ENCODE results near the gene TBX6.
"Not testable (repeated sequence)": the region's sequence is repeated elsewhere in the genome, so short reads cannot be mapped to it uniquely, and the experiment has no call there.

The TBX6 gene, protein sequence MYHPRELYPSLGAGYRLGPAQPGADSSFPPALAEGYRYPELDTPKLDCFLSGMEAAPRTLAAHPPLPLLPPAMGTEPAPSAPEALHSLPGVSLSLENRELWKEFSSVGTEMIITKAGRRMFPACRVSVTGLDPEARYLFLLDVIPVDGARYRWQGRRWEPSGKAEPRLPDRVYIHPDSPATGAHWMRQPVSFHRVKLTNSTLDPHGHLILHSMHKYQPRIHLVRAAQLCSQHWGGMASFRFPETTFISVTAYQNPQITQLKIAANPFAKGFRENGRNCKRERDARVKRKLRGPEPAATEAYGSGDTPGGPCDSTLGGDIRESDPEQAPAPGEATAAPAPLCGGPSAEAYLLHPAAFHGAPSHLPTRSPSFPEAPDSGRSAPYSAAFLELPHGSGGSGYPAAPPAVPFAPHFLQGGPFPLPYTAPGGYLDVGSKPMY

DNA sequence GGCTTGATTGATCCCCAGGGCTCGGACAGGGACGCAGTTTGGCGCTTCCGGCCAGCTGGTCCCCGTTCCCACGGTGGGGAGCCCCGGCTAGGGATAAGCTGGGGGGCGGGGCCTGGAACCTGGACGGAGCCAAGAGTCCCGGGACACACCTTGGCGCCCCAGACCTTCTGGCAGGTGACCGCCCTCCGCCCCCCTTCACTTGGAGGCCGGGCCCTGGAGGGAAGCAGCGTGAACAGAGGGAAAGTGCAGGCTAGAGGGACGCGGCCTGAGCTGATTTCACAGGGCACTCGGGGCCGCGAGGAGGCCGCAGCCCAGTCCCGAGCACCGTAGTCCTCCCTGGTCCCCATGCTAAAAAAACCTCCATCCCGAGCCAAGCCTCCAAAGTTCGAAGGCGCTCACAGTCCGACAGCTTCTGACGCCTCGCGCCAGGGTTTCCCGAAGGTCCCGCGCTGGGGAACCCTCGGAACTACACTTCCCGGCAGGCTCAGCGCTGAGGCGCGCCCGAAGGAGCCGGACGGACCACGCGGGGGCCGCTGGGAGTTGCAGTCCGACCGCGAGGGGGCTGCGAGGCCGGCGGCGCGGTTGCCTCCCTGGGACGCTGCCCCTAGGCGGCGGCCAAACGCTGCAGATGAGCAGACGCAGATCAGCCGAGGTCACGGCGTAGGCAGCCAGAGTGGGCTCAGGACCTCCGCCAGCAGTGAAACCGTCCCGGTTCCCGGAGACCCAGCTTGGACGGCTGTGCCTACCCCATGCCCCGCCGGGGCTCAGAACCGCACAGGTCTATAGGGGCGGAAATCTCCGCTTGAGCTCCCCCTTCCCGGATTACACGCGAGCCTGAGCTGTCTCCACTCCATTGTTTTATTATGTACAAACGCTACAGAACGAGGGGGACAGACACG is at the start of gene TBX6:
Gene TBX6 (minus strand): TSS at position 451 of the 899 bp plus-strand sequence. CDS start 731 bp downstream, outside the sequence.
- peak within 1 kb of the TSS; percentile 84 for H3K27ac ChIP-seq (ENCODE audit: low read depth, low read length)

GRCh38 chr16:30139583-30140481 is 48.1 kb upstream of the TBX6 start:
- Histone ChIP-seq H3K4me3 (ENCODE audit: low read depth in 1 of 5, low read length in 5 of 5) (no peak overlapping the region), H3K4me1 (ENCODE audit: control insufficient read depth in 5 of 5, insufficient read depth in 5 of 5, low read length in 5 of 5) (peaks cover 0 to 6% (median 0%) of the 10 kb centered on the region in 5 donors), H3K9ac (ENCODE audit: low read length in 5 of 5) (no peak overlapping the region), H3K9me3 (ENCODE audit: control insufficient read depth in 5 of 5, low read length in 5 of 5) (no peaks in the 10 kb centered on the region), H3K27ac (ENCODE audit: low read depth, low read length) (no peak overlapping the region), H3K36me3 (ENCODE audit: control insufficient read depth in 5 of 5, insufficient read depth in 5 of 5, low read length in 5 of 5) (no peaks in the 10 kb centered on the region), H3K27me3 (ENCODE audit: control insufficient read depth in 5 of 5, insufficient read depth in 4 of 5, low read length in 5 of 5) (no peaks in the 10 kb centered on the region)

More for the DNA sequence above, at the start of gene TBX6:
- Histone ChIP-seq H3K9me3 (ENCODE audit: control insufficient read depth in 5 of 5, low read length in 5 of 5) (peaks cover 0 to 2% (median under 1%) of the 10 kb centered on the region in 5 donors), H3K4me3 (ENCODE audit: low read depth in 1 of 5, low read length in 5 of 5) (peak within 1 kb of the TSS; percentile 68 to 75 (median 72)), H3K36me3 (ENCODE audit: control insufficient read depth in 5 of 5, insufficient read depth in 5 of 5, low read length in 5 of 5) (peaks cover 3 to 16% (median 14%) of the 10 kb centered on the region in 5 donors), H3K9ac (ENCODE audit: low read length in 5 of 5) (peak within 1 kb of the TSS in 4 of 5 donors; percentile 62 to 77 (median 74)), H3K27me3 (ENCODE audit: control insufficient read depth in 5 of 5, insufficient read depth in 4 of 5, low read length in 5 of 5) (no peaks in the 10 kb centered on the region), H3K4me1 (ENCODE audit: control insufficient read depth in 5 of 5, insufficient read depth in 5 of 5, low read length in 5 of 5) (peaks cover 6 to 57% (median 49%) of the 10 kb centered on the region in 5 donors)

DNA sequence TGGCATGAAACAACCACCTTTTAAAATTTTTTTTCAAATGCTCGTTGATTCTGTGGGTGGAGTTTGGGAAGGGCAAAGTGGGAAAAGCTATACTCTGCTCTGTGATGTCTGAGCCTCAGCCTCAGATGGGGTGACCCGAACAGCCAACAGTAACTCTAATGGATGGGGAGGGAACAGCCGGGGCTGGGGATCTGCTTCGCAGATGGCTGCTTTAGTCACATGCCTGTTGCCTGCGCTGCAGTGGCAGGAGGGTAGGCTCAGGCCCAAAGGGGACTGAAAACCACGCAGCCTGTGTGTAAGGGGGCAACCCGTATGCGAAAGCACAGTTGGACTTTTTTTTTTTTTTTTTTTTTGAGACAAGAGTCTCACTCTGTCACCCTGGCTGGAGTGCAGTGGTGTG is 46.2 kb upstream of the TBX6 start:
- Histone ChIP-seq H3K36me3 (ENCODE audit: control insufficient read depth in 5 of 5, insufficient read depth in 5 of 5, low read length in 5 of 5) (no peaks in the 10 kb centered on the region), H3K27ac (ENCODE audit: low read depth, low read length) (no peak overlapping the region), H3K9me3 (ENCODE audit: control insufficient read depth in 5 of 5, low read length in 5 of 5) (no peaks in the 10 kb centered on the region), H3K4me3 (ENCODE audit: low read depth in 1 of 5, low read length in 5 of 5) (no peak overlapping the region), H3K27me3 (ENCODE audit: control insufficient read depth in 5 of 5, insufficient read depth in 4 of 5, low read length in 5 of 5) (no peaks in the 10 kb centered on the region), H3K4me1 (ENCODE audit: control insufficient read depth in 5 of 5, insufficient read depth in 5 of 5, low read length in 5 of 5) (peaks cover 0 to 6% (median 0%) of the 10 kb centered on the region in 5 donors), H3K9ac (ENCODE audit: low read length in 5 of 5) (no peak overlapping the region)

DNA sequence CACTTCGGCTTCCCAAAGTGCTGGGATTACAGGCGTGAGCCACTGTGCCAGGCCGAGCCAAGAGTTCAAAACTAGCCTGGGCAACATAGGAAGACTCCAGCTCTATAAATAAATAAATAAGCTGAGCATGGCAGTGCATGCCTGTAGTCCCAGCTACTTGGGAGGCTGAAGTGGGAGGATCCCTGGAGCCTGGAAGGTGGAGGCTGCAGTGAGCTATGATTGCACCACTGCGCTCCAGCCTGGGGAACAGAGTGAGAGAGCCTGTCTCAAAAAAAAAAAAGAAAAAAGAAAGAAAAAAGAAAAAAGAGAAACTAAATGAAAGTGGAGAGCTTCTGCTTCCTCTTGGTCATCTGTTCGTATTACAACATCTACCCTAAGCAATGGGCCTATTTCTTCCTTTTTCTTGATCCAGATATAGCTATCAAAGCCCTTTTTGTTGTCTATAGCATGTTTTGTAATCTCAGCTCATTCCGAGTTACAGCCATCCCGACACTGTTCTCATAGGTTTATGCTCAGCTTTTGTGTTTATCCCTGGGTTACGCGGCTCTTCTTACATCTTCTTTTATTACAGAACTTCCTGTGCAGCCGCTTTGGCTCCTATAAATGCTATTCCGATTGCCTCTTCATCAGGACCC is 45.4 kb upstream of the TBX6 start:
- Histone ChIP-seq H3K4me3 (ENCODE audit: low read depth in 1 of 5, low read length in 5 of 5) (no peak overlapping the region), H3K27me3 (ENCODE audit: control insufficient read depth in 5 of 5, insufficient read depth in 4 of 5, low read length in 5 of 5) (no peaks in the 10 kb centered on the region), H3K4me1 (ENCODE audit: control insufficient read depth in 5 of 5, insufficient read depth in 5 of 5, low read length in 5 of 5) (peaks cover 0 to 6% (median 0%) of the 10 kb centered on the region in 5 donors), H3K9me3 (ENCODE audit: control insufficient read depth in 5 of 5, low read length in 5 of 5) (no peaks in the 10 kb centered on the region), H3K27ac (ENCODE audit: low read depth, low read length) (no peak overlapping the region), H3K36me3 (ENCODE audit: control insufficient read depth in 5 of 5, insufficient read depth in 5 of 5, low read length in 5 of 5) (no peaks in the 10 kb centered on the region), H3K9ac (ENCODE audit: low read length in 5 of 5) (no peak overlapping the region)

DNA sequence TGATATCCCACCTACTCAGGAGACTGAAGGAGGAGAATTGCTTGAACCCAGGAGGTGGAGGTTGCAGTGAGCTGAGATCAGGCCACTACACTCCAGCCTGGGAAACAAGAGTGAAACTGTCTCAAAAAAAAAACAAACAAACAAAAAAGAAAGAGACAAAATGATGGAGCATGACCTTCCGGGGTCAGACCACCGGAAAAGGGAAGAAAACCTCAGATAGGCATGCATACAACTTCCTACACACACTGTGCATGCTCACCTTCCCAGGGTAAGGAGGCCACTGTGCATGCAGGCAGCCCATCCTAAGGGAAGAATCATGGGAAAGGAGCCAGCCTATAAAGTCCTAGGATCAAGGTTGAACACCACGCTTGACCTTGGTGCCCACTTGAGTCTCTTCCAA is 40.9 kb upstream of the TBX6 start:
- H3K4me3 ChIP-seq (ENCODE audit: low read depth in 1 of 5, low read length in 5 of 5), result no peak overlapping the region
- no peak overlapping the region for H3K27ac ChIP-seq (ENCODE audit: low read depth, low read length)
- no peak overlapping the region for H3K9ac ChIP-seq (ENCODE audit: low read length in 5 of 5)
- no peaks in the 10 kb centered on the region for H3K36me3 ChIP-seq (ENCODE audit: control insufficient read depth in 5 of 5, insufficient read depth in 5 of 5, low read length in 5 of 5)
- no peaks in the 10 kb centered on the region for H3K27me3 ChIP-seq (ENCODE audit: control insufficient read depth in 5 of 5, insufficient read depth in 4 of 5, low read length in 5 of 5)
- H3K4me1 ChIP-seq (ENCODE audit: control insufficient read depth in 5 of 5, insufficient read depth in 5 of 5, low read length in 5 of 5), result no peaks in the 10 kb centered on the region
- no peaks in the 10 kb centered on the region for H3K9me3 ChIP-seq (ENCODE audit: control insufficient read depth in 5 of 5, low read length in 5 of 5)

DNA sequence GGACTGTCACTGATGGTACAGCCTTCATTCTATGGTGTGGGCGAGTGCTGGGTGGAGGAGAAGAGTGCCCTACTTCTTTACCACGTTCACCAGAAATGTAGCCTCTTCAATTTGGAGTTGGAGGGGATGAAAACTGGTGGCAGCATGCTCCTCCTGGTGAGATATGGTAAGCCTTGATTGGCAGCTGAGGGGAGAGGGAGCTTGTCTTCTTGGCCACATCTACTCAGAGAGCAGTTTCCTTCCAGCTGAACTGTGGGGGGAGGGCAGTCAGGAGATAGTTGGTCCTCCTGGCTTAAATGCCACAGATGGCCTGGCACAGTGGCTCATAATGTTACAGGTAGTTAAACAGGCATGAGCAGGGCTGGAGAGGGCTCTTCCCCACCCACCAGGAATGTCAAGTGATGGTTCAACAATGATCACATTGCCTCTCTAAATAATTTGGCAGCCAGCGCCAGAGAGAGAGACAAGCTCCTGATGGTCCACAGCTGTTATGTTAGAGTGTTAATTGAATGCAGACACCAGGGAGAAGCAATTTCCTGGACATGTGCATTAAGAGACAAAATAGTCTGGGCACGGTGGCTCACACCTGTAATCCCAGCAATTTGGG is 40.2 kb upstream of the TBX6 start:
- Histone ChIP-seq H3K9ac (ENCODE audit: low read length in 5 of 5) (no peak overlapping the region), H3K27me3 (ENCODE audit: control insufficient read depth in 5 of 5, insufficient read depth in 4 of 5, low read length in 5 of 5) (no peaks in the 10 kb centered on the region)

DNA sequence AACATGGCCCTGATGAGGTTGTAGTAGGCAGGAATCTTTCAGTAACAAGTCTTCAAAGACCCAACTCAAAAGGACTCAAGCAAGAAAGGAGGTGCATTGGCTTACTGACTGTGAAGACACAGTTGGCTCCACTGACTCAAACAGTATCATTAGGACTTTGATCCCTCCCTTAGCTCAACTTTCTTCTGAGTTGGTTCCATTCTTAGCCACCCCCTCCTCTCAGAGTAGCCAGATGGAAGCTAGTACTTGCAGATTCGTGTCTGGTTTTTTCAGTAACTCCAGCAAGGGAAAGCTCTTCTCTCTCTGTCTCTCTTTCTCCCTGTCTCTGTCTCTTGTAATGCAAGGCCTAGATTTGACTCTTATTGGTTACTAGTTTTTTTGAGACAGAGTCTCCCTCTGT is 36.3 kb upstream of the TBX6 start:
- H3K27ac ChIP-seq (ENCODE audit: low read depth, low read length), result no peak overlapping the region
- no peaks in the 10 kb centered on the region for H3K36me3 ChIP-seq (ENCODE audit: control insufficient read depth in 5 of 5, insufficient read depth in 5 of 5, low read length in 5 of 5)
- peaks cover 0 to 13% (median 4%) of the 10 kb centered on the region in 5 donors for H3K4me1 ChIP-seq (ENCODE audit: control insufficient read depth in 5 of 5, insufficient read depth in 5 of 5, low read length in 5 of 5)
- H3K9ac ChIP-seq (ENCODE audit: low read length in 5 of 5), result no peak overlapping the region
- H3K27me3 ChIP-seq (ENCODE audit: control insufficient read depth in 5 of 5, insufficient read depth in 4 of 5, low read length in 5 of 5), result no peaks in the 10 kb centered on the region
- no peak overlapping the region for H3K4me3 ChIP-seq (ENCODE audit: low read depth in 1 of 5, low read length in 5 of 5)
- H3K9me3 ChIP-seq (ENCODE audit: control insufficient read depth in 5 of 5, low read length in 5 of 5), result no peaks in the 10 kb centered on the region

More for the DNA sequence above, 40.2 kb upstream of the TBX6 start:
- H3K4me1 ChIP-seq (ENCODE audit: control insufficient read depth in 5 of 5, insufficient read depth in 5 of 5, low read length in 5 of 5), result no peaks in the 10 kb centered on the region
- H3K36me3 ChIP-seq (ENCODE audit: control insufficient read depth in 5 of 5, insufficient read depth in 5 of 5, low read length in 5 of 5), result no peaks in the 10 kb centered on the region
- H3K27ac ChIP-seq (ENCODE audit: low read depth, low read length), result no peak overlapping the region
- no peak overlapping the region for H3K4me3 ChIP-seq (ENCODE audit: low read depth in 1 of 5, low read length in 5 of 5)
- H3K9me3 ChIP-seq (ENCODE audit: control insufficient read depth in 5 of 5, low read length in 5 of 5), result no peaks in the 10 kb centered on the region

DNA sequence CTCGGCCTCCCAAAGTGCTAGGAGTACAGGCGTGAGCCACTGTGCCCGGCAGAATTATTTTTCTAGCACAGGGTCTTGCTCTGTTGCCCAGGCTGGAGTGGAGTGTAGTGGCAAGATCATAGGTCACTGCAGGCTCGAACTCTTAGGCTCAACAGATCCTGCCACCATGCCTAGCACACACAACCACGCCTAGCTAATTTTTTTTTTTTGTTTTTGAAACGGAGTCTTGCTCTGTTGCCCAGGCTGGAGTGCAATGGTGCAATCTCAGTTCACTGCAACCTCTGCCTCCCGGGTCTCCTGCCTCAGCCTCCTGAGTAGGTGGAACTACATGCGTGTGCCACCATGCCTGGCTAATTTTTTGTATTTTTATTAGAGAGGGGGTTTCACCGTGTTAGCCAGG is 34.0 kb upstream of the TBX6 start:
- not testable (repeated sequence) for H3K27ac ChIP-seq (ENCODE audit: low read depth, low read length); H3K4me3 ChIP-seq (ENCODE audit: low read depth in 1 of 5, low read length in 5 of 5); H3K27me3 ChIP-seq (ENCODE audit: control insufficient read depth in 5 of 5, insufficient read depth in 4 of 5, low read length in 5 of 5); H3K9me3 ChIP-seq (ENCODE audit: control insufficient read depth in 5 of 5, low read length in 5 of 5); H3K9ac ChIP-seq (ENCODE audit: low read length in 5 of 5); H3K36me3 ChIP-seq (ENCODE audit: control insufficient read depth in 5 of 5, insufficient read depth in 5 of 5, low read length in 5 of 5)
- peaks cover 6 to 32% (median 23%) of the 10 kb centered on the region in 5 donors for H3K4me1 ChIP-seq (ENCODE audit: control insufficient read depth in 5 of 5, insufficient read depth in 5 of 5, low read length in 5 of 5)

DNA sequence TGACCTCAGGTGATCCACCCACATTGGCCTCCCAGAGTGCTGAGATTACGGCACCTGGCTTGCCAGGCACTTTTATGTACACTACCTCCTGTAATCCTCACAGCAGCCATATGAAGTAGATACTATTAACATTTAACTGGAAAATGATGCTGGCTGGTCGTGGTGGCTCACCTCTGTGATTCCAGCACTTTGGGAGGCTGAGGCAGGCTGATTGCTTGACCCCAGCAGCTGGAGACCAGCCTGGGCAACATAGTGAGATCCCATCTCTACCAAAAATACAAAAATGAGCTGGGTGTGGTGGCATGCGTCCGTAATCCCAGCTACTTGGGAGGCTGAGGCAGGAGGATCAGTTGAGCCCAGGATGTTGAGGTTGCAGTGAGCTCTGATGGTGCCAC is 33.3 kb upstream of the TBX6 start:
- Histone ChIP-seq H3K9me3 (ENCODE audit: control insufficient read depth in 5 of 5, low read length in 5 of 5) (no peaks in the 10 kb centered on the region), H3K4me1 (ENCODE audit: control insufficient read depth in 5 of 5, insufficient read depth in 5 of 5, low read length in 5 of 5) (peaks cover 6 to 32% (median 26%) of the 10 kb centered on the region in 5 donors), H3K27ac (ENCODE audit: low read depth, low read length) (no peak overlapping the region), H3K4me3 (ENCODE audit: low read depth in 1 of 5, low read length in 5 of 5) (no peak overlapping the region), H3K27me3 (ENCODE audit: control insufficient read depth in 5 of 5, insufficient read depth in 4 of 5, low read length in 5 of 5) (no peaks in the 10 kb centered on the region), H3K9ac (ENCODE audit: low read length in 5 of 5) (no peak overlapping the region), H3K36me3 (ENCODE audit: control insufficient read depth in 5 of 5, insufficient read depth in 5 of 5, low read length in 5 of 5) (peaks cover 0 to 12% (median 2%) of the 10 kb centered on the region in 5 donors)
